ENCODE data around the gene KIAA0825. TPM values are rescaled to one million over a fixed set of nuclear protein-coding genes. Genes with fewer than 3 reads are reported as not detected.

The KIAA0825 gene
- total RNA-seq, 2 donors from 2014 or later: 2.6 to 3.0 TPM

DNA sequence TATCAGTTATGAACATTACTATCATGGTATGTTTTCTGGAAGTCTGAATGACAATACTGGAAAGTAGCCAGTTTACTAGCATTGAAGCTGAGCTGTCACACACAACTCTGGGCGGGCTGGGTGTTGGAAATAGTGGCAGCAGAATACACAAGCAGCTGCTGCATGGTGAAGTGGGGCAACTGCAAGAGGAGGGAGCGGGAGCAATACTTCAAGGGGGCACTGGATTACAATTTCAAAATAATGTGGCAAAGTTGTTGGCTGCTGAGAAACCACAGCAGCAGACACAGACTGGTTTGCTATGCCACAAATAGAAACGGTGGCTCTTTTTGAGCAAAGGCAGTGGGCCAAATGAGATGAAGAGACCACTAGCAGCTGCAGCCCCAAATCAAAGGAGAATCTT is 350.2 kb downstream of the KIAA0825 start:
- ATAC-seq (no peak), DNase-seq (no peak)
- peaks cover 3% of the 10 kb centered on the region for H3K36me3 Mint-ChIP-seq (ENCODE audit: low read depth)
- H3K4me3 Mint-ChIP-seq: no peak overlapping the region
- H3K9me3 ChIP-seq (ENCODE audit: control insufficient read depth, low read length, poor library complexity, severe bottlenecking): peaks cover 4% of the 10 kb centered on the region
- no peaks in the 10 kb centered on the region for H3K4me1 Mint-ChIP-seq
- no peak overlapping the region for H3K27ac Mint-ChIP-seq
- H3K27me3 Mint-ChIP-seq: no peaks in the 10 kb centered on the region

DNA sequence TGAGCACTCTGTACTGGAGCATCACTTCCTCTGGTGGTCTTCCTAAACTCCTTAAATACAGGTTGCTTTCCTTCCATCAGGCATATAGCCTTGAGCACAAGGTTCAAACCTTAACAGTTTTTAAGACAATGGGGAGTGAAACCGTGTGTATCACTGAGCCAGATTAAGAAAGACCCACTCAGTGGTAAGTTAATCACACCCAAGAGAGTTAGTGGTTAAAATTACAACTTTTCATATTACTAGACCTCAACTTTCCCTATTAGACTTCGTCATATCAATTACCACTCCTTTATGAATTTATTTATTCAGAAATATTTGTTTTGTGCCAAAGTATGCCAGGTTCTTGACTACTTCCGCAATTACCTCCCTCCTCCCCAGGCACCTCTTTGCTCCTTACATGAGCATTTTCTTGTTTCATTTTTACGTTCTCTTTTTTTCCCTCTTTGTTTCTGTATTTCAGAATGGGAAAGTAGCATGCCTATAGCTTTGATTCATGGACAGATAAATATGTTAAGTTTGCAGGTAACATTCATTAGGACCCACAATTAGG is 351.0 kb downstream of the KIAA0825 start:
- Mint-ChIP-seq H3K4me3 (no peak overlapping the region), H3K36me3 (ENCODE audit: low read depth) (peaks cover 3% of the 10 kb centered on the region), H3K27ac (no peak overlapping the region), H3K27me3 (no peaks in the 10 kb centered on the region), H3K4me1 (no peaks in the 10 kb centered on the region)
- H3K9me3 ChIP-seq (ENCODE audit: control insufficient read depth, low read length, poor library complexity, severe bottlenecking): peaks cover 4% of the 10 kb centered on the region
- DNase-seq (no peak), ATAC-seq (no peak)

DNA sequence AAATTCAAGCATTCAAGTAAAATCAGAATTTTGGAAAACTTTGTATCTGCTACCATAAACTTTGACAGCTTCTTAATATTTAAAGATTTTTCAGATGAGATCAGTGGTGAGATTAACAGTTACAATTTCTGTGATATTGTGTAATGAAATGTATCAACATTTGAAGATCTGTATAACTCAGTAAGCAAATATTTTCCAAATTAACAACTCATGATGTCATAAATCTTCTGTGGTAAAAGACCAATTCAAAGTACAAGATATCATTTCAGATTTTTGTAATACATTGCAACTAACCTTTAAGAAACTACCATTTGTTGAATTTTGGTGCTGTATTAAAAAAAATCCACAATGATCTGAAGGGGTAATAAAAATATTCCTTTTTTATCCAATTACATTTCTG is 352.2 kb downstream of the KIAA0825 start:
- H3K9me3 ChIP-seq (ENCODE audit: control insufficient read depth, low read length, poor library complexity, severe bottlenecking): peaks cover 4% of the 10 kb centered on the region
- Mint-ChIP-seq H3K36me3 (ENCODE audit: low read depth) (peaks cover 3% of the 10 kb centered on the region), H3K4me1 (no peaks in the 10 kb centered on the region), H3K27ac (no peak overlapping the region), H3K4me3 (no peak overlapping the region), H3K27me3 (no peaks in the 10 kb centered on the region)
- ATAC-seq (no peak), DNase-seq (no peak)

DNA sequence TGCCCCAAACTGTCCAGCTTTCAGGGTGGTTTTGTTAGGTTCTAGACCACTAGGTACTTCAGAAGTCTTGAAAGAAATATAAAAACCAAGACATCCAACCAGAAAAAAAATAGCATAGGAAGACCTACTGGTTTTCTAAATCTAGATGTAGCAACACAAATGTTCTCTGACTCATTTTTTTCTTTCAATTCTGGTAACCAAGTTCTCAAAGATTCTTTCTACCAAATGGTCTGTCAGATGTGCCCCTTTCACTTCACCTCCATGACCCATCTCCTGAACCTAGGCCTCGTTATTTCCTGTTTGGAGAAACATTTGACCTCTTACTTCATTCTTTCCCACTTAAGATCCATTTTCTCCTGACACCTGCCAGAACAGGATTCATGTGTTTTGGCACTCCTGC is 355.3 kb downstream of the KIAA0825 start:
- H3K9me3 ChIP-seq (ENCODE audit: control insufficient read depth, low read length, poor library complexity, severe bottlenecking): peaks cover 4% of the 10 kb centered on the region
- no peak overlapping the region for H3K4me3 Mint-ChIP-seq
- no peaks in the 10 kb centered on the region for H3K4me1 Mint-ChIP-seq
- ATAC-seq (no peak), DNase-seq (no peak)
- no peaks in the 10 kb centered on the region for H3K36me3 Mint-ChIP-seq (ENCODE audit: low read depth)
- H3K27me3 Mint-ChIP-seq: no peaks in the 10 kb centered on the region
- H3K27ac Mint-ChIP-seq: no peak overlapping the region

DNA sequence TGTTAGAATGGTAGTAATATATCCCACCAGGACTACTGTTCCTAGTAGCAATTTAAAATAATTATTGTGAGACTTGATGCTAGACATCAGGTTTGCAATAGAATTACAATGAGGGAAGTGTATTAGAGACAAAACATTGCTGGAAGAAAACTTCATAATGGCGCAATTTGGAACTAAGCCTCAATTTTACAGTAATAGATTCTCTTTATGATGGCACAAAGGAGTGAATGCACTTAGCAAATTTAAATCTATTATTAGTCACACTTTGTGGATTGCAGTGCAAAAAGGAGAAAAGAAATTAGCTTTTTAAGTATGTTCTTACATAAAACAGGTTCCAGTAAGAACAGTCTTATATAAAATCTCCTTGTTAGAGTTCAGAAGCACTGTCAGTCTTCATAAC is 358.3 kb downstream of the KIAA0825 start:
- Mint-ChIP-seq H3K27me3 (no peaks in the 10 kb centered on the region), H3K36me3 (ENCODE audit: low read depth) (no peaks in the 10 kb centered on the region), H3K27ac (no peak overlapping the region), H3K4me1 (no peaks in the 10 kb centered on the region), H3K4me3 (no peak overlapping the region)
- no peaks in the 10 kb centered on the region for H3K9me3 ChIP-seq (ENCODE audit: control insufficient read depth, low read length, poor library complexity, severe bottlenecking)
- ATAC-seq (no peak), DNase-seq (no peak)

DNA sequence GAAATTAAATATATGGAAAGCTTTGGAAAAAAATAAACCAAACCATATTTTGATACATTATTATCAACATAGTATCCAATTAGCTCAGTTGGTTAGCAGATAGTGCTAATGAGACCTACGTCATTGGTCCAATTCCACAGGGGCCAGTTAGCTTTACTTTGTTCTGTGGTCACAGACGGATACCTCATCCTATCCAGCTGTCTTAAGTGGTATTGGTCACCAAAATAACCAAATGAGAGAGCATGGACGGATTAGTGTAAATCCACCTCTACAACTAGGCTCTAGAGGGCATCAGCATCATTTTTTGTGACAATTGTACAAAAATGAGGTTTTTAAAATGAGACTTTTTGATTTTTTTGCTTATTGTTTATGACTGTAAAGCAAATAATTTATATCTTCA is 364.2 kb downstream of the KIAA0825 start:
- H3K4me1 Mint-ChIP-seq: no peaks in the 10 kb centered on the region
- H3K4me3 Mint-ChIP-seq: no peak overlapping the region
- DNase-seq (no peak), ATAC-seq (no peak)
- no peak overlapping the region for H3K27ac Mint-ChIP-seq
- H3K9me3 ChIP-seq (ENCODE audit: control insufficient read depth, low read length, poor library complexity, severe bottlenecking): no peaks in the 10 kb centered on the region
- no peaks in the 10 kb centered on the region for H3K36me3 Mint-ChIP-seq (ENCODE audit: low read depth)
- no peaks in the 10 kb centered on the region for H3K27me3 Mint-ChIP-seq

DNA sequence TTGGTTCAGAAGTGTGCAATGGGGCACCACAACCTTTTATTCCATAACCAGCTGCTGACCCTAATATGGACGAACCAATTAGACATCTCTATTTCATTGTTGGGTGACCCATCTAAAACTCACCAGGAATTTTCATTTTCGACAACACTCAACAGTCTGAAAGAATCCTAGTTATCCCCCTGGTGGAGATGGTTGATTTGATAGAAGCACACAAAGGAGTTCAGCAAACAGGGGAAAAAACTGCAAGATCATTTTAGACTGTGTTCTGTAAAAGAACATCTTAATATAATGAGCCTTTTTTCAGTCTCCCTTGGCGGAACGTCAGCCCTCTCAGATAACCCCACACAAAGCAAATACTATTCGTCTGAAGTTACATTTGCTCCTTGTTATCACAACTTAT is 367.4 kb downstream of the KIAA0825 start:
- Mint-ChIP-seq H3K27me3 (no peaks in the 10 kb centered on the region), H3K36me3 (ENCODE audit: low read depth) (no peaks in the 10 kb centered on the region), H3K27ac (no peak overlapping the region), H3K4me1 (no peaks in the 10 kb centered on the region), H3K4me3 (no peak overlapping the region)
- H3K9me3 ChIP-seq (ENCODE audit: control insufficient read depth, low read length, poor library complexity, severe bottlenecking): no peaks in the 10 kb centered on the region
- DNase-seq (no peak), ATAC-seq (no peak)

DNA sequence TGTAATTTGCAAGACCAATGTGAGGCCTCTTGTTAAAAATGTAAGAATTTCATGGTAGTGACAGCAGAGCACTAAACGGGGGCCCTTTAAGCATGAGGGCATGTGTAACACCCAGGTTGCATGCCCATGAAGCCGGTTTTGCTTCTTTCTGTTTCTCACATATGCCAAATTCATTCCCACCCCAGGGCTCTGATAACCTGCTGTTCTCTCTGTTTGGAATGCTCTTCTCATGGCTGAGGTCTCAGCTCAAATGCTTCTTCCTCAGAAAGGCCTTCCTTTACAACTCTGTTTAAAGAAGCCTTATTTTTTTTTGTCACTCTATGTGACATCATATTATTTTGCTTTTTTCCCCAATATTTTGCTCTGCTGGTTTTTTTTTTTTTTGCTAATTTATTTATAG is 369.0 kb downstream of the KIAA0825 start:
- Mint-ChIP-seq H3K36me3 (ENCODE audit: low read depth) (no peaks in the 10 kb centered on the region), H3K4me3 (no peak overlapping the region), H3K4me1 (no peaks in the 10 kb centered on the region), H3K27ac (no peak overlapping the region), H3K27me3 (no peaks in the 10 kb centered on the region)
- no peaks in the 10 kb centered on the region for H3K9me3 ChIP-seq (ENCODE audit: control insufficient read depth, low read length, poor library complexity, severe bottlenecking)
- DNase-seq: no peak
- no peak for ATAC-seq

DNA sequence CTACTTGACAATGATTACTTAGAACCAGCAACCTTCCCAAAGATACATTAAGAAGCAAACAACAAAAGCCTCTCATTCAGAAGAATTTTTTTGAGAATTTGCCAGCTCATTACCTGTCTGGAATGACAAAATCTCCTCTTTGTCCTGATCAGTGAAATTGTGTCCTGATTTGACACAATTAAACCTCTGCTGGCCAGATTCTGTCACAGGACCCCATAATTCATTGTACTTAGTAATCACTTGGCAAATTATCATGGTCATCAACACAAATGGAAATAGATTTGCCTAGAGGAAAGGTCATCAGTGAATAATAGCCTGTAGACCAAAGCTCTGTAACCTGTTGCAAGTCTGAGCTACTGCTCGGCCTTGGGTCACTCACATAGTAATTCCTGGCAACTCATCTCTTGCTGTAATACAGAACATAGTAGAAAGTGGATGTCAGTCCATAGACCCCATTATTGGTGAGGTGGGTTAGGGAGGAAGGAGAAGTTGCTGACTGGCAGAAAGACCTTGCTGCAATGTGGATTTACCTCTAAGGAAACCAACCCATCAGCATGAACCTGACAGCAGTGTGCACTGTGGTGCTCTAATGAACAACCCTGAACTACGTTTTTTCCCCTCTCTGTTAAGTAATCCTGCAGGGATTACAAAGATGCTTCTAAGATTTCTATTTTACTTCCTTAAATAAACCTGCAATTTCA is 370.1 kb downstream of the KIAA0825 start:
- no peaks in the 10 kb centered on the region for H3K36me3 Mint-ChIP-seq (ENCODE audit: low read depth)
- H3K4me1 Mint-ChIP-seq: no peaks in the 10 kb centered on the region
- ATAC-seq (no peak), DNase-seq (no peak)
- H3K27ac Mint-ChIP-seq: no peak overlapping the region
- no peaks in the 10 kb centered on the region for H3K9me3 ChIP-seq (ENCODE audit: control insufficient read depth, low read length, poor library complexity, severe bottlenecking)
- no peaks in the 10 kb centered on the region for H3K27me3 Mint-ChIP-seq
- no peak overlapping the region for H3K4me3 Mint-ChIP-seq

DNA sequence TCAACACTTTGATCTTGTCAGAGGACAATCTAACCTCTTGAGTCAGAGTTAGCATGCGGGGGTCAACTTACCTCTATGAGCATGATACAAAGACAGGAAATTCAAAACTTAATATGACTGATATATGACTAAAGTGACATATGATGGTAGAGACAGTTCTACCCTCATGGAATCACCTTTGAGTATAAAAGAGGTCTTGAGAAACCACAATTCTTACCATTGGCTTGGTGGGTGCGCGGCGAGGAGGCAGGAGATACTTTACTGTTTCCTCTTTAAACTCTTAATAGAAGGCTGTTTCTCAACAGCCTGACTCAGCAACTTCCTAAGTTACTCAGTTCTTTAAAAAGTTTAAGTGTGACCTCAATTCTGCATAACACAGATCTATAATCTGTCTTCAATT is 372.8 kb downstream of the KIAA0825 start:
- Mint-ChIP-seq H3K4me3 (no peak overlapping the region), H3K4me1 (no peaks in the 10 kb centered on the region), H3K27me3 (no peaks in the 10 kb centered on the region), H3K36me3 (ENCODE audit: low read depth) (no peaks in the 10 kb centered on the region), H3K27ac (no peak overlapping the region)
- DNase-seq (no peak), ATAC-seq (no peak)
- no peaks in the 10 kb centered on the region for H3K9me3 ChIP-seq (ENCODE audit: control insufficient read depth, low read length, poor library complexity, severe bottlenecking)

DNA sequence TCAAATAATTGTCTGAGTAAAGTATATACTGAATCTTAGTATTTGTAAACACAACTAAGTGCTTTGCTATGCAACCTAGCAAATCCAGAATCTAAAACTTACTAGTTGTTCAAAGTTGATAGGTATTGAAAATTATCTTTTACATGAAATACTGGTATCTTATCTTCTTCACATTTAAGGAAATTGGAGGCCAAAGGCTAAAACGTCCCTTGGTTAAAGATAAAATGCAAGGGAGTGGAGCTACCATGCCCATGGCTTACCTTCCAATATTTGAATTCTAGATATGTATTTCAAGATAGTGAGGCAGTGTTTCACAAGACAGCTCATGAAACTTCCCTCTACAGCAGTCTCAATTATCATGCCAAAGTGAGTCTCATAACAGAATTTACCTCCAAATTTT is 373.5 kb downstream of the KIAA0825 start:
- H3K9me3 ChIP-seq (ENCODE audit: control insufficient read depth, low read length, poor library complexity, severe bottlenecking): no peaks in the 10 kb centered on the region
- Mint-ChIP-seq H3K4me3 (no peak overlapping the region), H3K4me1 (no peaks in the 10 kb centered on the region), H3K36me3 (ENCODE audit: low read depth) (no peaks in the 10 kb centered on the region), H3K27me3 (no peaks in the 10 kb centered on the region), H3K27ac (no peak overlapping the region)
- DNase-seq (no peak), ATAC-seq (no peak)

DNA sequence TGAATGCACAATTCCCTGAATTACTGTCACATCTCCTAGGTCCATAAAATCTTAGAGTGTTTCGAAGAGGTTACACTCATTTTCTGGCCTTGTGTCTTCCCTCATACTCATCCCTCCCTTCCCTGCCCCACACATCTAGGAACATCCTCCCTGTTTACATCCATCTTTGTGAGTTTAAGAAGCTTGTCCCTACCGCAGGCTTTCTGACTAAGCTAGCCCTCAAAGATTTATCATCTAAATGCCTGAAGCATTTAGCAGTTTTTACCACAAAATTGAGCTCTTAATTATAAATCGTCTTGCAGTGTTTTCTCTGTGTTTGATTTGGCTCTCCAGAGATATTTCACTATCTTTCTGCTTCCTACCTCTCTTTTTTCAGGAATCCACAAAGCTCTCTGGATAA is 374.8 kb downstream of the KIAA0825 start:
- no peak overlapping the region for H3K4me3 Mint-ChIP-seq
- no peak for ATAC-seq
- H3K27me3 Mint-ChIP-seq: no peaks in the 10 kb centered on the region
- DNase-seq: no peak
- H3K27ac Mint-ChIP-seq: no peak overlapping the region
- H3K36me3 Mint-ChIP-seq (ENCODE audit: low read depth): no peaks in the 10 kb centered on the region
- no peaks in the 10 kb centered on the region for H3K9me3 ChIP-seq (ENCODE audit: control insufficient read depth, low read length, poor library complexity, severe bottlenecking)
- H3K4me1 Mint-ChIP-seq: no peaks in the 10 kb centered on the region

DNA sequence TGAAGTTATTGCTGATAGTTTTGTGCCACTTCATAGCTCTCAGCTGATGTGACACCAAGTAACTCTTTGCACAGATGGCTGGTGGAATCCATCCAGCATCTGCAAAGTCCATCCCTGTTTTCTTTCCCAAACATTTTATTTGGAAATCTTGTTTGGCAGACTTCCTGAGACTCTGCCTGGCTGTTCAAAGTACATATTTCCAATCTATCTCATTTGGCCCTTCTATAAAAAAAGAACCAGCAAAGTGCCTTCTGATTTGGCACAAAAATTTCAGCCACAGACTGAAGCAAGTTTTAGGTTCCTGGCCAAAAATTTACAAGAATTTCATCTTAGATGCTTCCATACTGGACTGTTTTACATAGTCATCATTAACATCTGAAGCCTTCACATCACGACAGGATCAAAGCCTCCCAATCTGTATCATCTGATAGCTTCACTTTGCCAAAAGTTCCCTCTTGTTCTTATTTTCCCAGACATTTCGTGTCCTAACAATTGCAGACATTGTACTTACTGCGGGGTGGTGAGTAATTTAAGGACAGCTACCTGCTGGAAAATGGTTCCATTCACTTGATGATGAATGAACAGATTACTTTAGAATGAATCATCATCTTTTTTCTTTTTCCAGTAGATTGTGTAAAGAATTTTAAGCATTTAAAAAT is 377.3 kb downstream of the KIAA0825 start:
- Mint-ChIP-seq H3K4me1 (no peaks in the 10 kb centered on the region), H3K4me3 (no peak overlapping the region), H3K27ac (no peak overlapping the region), H3K36me3 (ENCODE audit: low read depth) (no peaks in the 10 kb centered on the region), H3K27me3 (no peaks in the 10 kb centered on the region)
- DNase-seq: no peak
- H3K9me3 ChIP-seq (ENCODE audit: control insufficient read depth, low read length, poor library complexity, severe bottlenecking): no peaks in the 10 kb centered on the region
- ATAC-seq: no peak

DNA sequence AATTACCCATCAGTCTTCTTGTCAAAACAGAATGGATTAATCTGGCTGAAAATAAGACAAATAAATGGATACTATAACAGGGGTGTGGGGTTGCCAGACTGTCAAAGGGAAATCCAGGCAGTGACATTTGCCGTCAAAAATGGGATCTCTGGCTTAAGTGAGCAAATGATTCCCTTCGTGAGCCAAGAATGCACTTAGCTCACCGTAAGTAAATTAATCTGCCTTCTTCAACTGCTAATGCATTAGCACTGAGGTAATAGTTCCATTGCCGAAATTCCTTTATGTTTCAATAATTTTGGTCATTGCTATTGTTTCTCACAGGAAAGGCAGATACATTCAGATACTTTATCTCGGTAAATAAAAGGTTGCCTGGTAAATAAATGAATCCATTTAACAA is 377.8 kb downstream of the KIAA0825 start:
- no peak for ATAC-seq
- no peaks in the 10 kb centered on the region for H3K36me3 Mint-ChIP-seq (ENCODE audit: low read depth)
- DNase-seq: no peak

More for the DNA sequence above, 377.8 kb downstream of the KIAA0825 start:
- H3K4me3 Mint-ChIP-seq: no peak overlapping the region
- H3K4me1 Mint-ChIP-seq: no peaks in the 10 kb centered on the region
- H3K27ac Mint-ChIP-seq: no peak overlapping the region
- no peaks in the 10 kb centered on the region for H3K9me3 ChIP-seq (ENCODE audit: control insufficient read depth, low read length, poor library complexity, severe bottlenecking)
- no peaks in the 10 kb centered on the region for H3K27me3 Mint-ChIP-seq
